SKM-1 treated with dmso at 0.1 percent for 144 hours (cell line): ENCODE measurements around the gene PDPK1.
A peak's percentile ranks its signal among the peaks of the same experiment; 100 is the strongest.
"Not testable (repeated sequence)": the region's sequence is repeated elsewhere in the genome, so short reads cannot be mapped to it uniquely, and the experiment has no call there.

Experiments
- DNase-seq: peaks from one replicate; lab custom pipeline; 2025; ENCODE audit not compliant: unreplicated experiment; lab: John Stamatoyannopoulos, UW

The PDPK1 gene

GRCh38 chr16:2539845-2540458, 2.1 kb downstream of the PDPK1 start:
- DNase-seq = not testable (repeated sequence)

GRCh38 chr16:2540912-2541311, 3.1 kb downstream of the PDPK1 start:
- peak; percentile 36 for DNase-seq

GRCh38 chr16:2541409-2541808, 3.6 kb downstream of the PDPK1 start:
- not testable (repeated sequence) for DNase-seq

GRCh38 chr16:2543771-2544170, 6.0 kb downstream of the PDPK1 start:
- DNase-seq = not testable (repeated sequence)

GRCh38 chr16:2550283-2550878, 12.6 kb downstream of the PDPK1 start:
- DNase-seq = not testable (repeated sequence)

GRCh38 chr16:2551420-2551889, 13.6 kb downstream of the PDPK1 start:
- DNase-seq = not testable (repeated sequence)

- DNase-seq = not testable (repeated sequence)
Observed at GRCh38 chr16:2554709-2555425, 17.0 kb downstream of the PDPK1 start.

- not testable (repeated sequence) for DNase-seq
Observed at GRCh38 chr16:2557150-2557549, 19.3 kb downstream of the PDPK1 start.

- DNase-seq = not testable (repeated sequence)
Observed at GRCh38 chr16:2560131-2560797, 22.4 kb downstream of the PDPK1 start.

- DNase-seq = not testable (repeated sequence)
Observed at GRCh38 chr16:2560798-2561133, 22.9 kb downstream of the PDPK1 start.

- DNase-seq = not testable (repeated sequence)
Observed at GRCh38 chr16:2567506-2567905, 29.7 kb downstream of the PDPK1 start.

- not testable (repeated sequence) for DNase-seq
Observed at GRCh38 chr16:2568573-2568972, 30.8 kb downstream of the PDPK1 start.

- DNase-seq = not testable (repeated sequence)
Observed at GRCh38 chr16:2572704-2573103, 34.9 kb downstream of the PDPK1 start.

GRCh38 chr16:2575839-2576238, 38.0 kb downstream of the PDPK1 start:
- DNase-seq = not testable (repeated sequence)

- DNase-seq = not testable (repeated sequence)
Observed at GRCh38 chr16:2577044-2577443, 39.2 kb downstream of the PDPK1 start.

GRCh38 chr16:2578905-2579304, 41.1 kb downstream of the PDPK1 start:
- not testable (repeated sequence) for DNase-seq

GRCh38 chr16:2580143-2580542, 42.3 kb downstream of the PDPK1 start:
- not testable (repeated sequence) for DNase-seq

GRCh38 chr16:2580818-2581217, 43.0 kb downstream of the PDPK1 start:
- not testable (repeated sequence) for DNase-seq

- no peak for DNase-seq
Observed at GRCh38 chr16:2584729-2585650, 47.2 kb downstream of the PDPK1 start.

- DNase-seq = no peak
Observed at GRCh38 chr16:2585651-2586081, 47.8 kb downstream of the PDPK1 start.
